Stimulated activated CD4-positive, alpha-beta T cell treated with anti-CD3 and anti-CD28 coated beads, Interleukin-4, amount 100 ng/mL, for 4 hours (primary cell): ENCODE data around the gene FBXO45.
"Not testable (repeated sequence)": the region's sequence is repeated elsewhere in the genome, so short reads cannot be mapped to it uniquely, and the experiment has no call there.

ENCODE experiments used
- DNase-seq, 2 experiments: peaks; one replicate each; pipeline ENCODE4 v3.0.0-alpha.2; 2020

The FBXO45 gene

GRCh38 chr3:196568246-196569002, at the start of gene FBXO45, which contains the start of gene WDR53:
FBXO45 (plus strand) TSS chr3:196568660; CDS start chr3:196568985, 325 bp downstream.
WDR53 (minus strand) TSS chr3:196568554; CDS start chr3:196561475, 7,079 bp downstream.
- peak; percentile 92 to 96 for DNase-seq

GRCh38 chr3:196518966-196519717, 49.3 kb upstream of the FBXO45 start:
- peak; percentile 27 to 40 for DNase-seq

GRCh38 chr3:196519718-196520082, 48.8 kb upstream of the FBXO45 start:
- peak in 1 of 2 experiments; percentile 27 for DNase-seq

- DNase-seq: not testable (repeated sequence)
These were observed 47.2 kb upstream of the FBXO45 start for GRCh38 chr3:196521291-196521690.

GRCh38 chr3:196523841-196524240, 44.6 kb upstream of the FBXO45 start:
- DNase-seq: no peak

GRCh38 chr3:196524527-196524926, 43.9 kb upstream of the FBXO45 start:
- DNase-seq: no peak

GRCh38 chr3:196525141-196525540, 43.3 kb upstream of the FBXO45 start:
- DNase-seq: no peak

GRCh38 chr3:196528639-196529233, 39.7 kb upstream of the FBXO45 start:
- peak; percentile 70 to 90 for DNase-seq

GRCh38 chr3:196531418-196531817, 37.0 kb upstream of the FBXO45 start:
- no peak for DNase-seq

- no peak for DNase-seq
These were observed 35.2 kb upstream of the FBXO45 start for GRCh38 chr3:196533260-196533681.

- peak; percentile 49 to 61 for DNase-seq
These were observed 31.0 kb upstream of the FBXO45 start for GRCh38 chr3:196537319-196537984.

GRCh38 chr3:196541684-196542445, 26.6 kb upstream of the FBXO45 start:
- DNase-seq: no peak

- no peak for DNase-seq
These were observed 23.9 kb upstream of the FBXO45 start for GRCh38 chr3:196544491-196544992.

- no peak for DNase-seq
These were observed 21.9 kb upstream of the FBXO45 start for GRCh38 chr3:196546537-196546936.

GRCh38 chr3:196547067-196547466, 21.4 kb upstream of the FBXO45 start:
- DNase-seq: no peak

- DNase-seq: not testable (repeated sequence)
These were observed 19.1 kb upstream of the FBXO45 start for GRCh38 chr3:196549312-196549711.

- not testable (repeated sequence) for DNase-seq
These were observed 18.3 kb upstream of the FBXO45 start for GRCh38 chr3:196550172-196550571.

- no peak for DNase-seq
These were observed 16.2 kb upstream of the FBXO45 start for GRCh38 chr3:196552253-196552652.

- no peak for DNase-seq
These were observed 14.9 kb upstream of the FBXO45 start for GRCh38 chr3:196553551-196553950.

GRCh38 chr3:196554205-196554604, 14.3 kb upstream of the FBXO45 start:
- DNase-seq: no peak

GRCh38 chr3:196555295-196555694, 13.2 kb upstream of the FBXO45 start:
- DNase-seq: no peak

- no peak for DNase-seq
These were observed 11.2 kb upstream of the FBXO45 start for GRCh38 chr3:196557236-196557635.
